Eye (tissue), 1 donor: ENCODE results near the gene FBXO40.
"Not testable (repeated sequence)": the region's sequence is repeated elsewhere in the genome, so short reads cannot be mapped to it uniquely, and the experiment has no call there.

Experiments used
- DNase-seq: peaks from one replicate; pipeline ENCODE4 v3.0.0-alpha.2; 2015

FBXO40 gene, protein sequence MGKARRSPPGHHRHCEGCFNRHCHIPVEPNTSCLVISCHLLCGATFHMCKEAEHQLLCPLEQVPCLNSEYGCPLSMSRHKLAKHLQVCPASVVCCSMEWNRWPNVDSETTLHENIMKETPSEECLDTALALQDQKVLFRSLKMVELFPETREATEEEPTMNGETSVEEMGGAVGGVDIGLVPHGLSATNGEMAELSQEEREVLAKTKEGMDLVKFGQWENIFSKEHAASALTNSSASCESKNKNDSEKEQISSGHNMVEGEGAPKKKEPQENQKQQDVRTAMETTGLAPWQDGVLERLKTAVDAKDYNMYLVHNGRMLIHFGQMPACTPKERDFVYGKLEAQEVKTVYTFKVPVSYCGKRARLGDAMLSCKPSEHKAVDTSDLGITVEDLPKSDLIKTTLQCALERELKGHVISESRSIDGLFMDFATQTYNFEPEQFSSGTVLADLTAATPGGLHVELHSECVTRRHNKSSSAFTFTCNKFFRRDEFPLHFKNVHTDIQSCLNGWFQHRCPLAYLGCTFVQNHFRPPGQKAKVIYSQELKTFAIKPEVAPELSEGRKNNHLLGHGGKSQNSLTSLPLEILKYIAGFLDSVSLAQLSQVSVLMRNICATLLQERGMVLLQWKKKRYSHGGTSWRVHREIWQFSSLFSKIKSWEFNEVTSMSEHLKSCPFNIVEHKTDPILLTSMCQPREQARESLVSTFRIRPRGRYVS

DNA sequence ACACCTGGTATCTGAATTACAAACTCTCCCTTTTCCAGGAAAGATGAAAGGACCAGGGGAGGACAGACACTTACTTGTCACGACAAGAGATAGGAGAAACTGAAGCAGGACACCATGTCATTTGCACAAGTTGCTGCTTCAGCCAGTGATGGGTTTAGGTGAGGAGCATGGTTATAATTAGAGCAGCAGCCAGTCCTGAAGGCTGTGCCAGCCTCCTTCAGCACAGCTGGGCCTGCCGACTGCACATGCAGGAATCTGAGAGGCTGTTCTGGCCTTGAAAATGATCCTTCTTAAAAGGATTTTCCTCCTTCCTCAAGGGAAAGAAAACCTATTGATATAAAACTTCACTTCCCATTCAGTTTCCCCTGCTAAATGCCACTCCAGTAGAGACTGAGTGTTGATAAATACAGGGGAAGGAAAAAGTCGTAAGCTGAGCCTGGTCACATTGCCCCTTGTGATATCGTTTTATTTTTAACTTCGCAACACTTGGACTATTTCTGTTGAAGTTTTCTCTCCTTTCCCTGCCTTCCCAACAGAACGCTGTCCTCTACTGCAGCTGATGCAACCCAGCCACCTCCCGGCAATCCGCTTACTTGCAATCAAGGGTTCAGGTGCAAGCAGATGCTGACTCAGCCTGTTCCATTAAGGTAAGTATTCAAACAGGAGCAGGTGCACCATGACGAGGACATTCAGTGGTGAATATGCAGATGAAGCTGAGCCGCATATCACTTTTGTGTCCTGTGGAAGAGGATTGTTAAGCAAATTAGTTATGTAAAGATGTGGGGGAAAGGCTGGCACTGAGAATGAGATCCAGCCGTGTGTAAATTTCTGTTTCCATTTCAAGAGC, at the start of gene FBXO40:
FBXO40 (plus strand) TSS at position 524 of the 847 bp plus-strand sequence. CDS start 27,197 bp downstream, outside the sequence.
- DNase-seq: no peak

DNA sequence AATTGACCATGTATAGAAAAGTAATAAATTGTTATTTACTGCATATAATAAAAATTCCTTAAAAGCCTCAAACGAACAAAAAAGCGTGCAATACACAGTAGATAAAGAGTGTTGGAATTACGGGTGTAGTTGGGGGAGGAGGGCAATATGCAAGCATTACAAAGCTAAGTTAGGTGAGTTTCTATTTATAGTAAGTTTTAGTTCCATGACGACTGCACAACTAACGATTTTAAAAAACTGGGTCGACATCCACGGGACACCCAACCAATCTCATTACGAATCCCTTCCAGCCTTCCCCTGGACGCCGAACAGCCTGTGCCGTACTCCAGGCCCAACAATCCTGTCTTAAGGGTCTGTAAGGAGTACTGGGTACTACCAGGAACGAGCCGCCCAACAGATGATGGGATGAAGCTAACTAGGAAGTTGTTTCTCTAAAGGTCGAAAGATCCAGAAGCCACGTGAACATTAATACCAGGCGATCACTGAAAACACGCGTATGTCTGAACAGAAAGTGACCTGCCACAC, 48.1 kb upstream of the FBXO40 start:
- DNase-seq: no peak

DNA sequence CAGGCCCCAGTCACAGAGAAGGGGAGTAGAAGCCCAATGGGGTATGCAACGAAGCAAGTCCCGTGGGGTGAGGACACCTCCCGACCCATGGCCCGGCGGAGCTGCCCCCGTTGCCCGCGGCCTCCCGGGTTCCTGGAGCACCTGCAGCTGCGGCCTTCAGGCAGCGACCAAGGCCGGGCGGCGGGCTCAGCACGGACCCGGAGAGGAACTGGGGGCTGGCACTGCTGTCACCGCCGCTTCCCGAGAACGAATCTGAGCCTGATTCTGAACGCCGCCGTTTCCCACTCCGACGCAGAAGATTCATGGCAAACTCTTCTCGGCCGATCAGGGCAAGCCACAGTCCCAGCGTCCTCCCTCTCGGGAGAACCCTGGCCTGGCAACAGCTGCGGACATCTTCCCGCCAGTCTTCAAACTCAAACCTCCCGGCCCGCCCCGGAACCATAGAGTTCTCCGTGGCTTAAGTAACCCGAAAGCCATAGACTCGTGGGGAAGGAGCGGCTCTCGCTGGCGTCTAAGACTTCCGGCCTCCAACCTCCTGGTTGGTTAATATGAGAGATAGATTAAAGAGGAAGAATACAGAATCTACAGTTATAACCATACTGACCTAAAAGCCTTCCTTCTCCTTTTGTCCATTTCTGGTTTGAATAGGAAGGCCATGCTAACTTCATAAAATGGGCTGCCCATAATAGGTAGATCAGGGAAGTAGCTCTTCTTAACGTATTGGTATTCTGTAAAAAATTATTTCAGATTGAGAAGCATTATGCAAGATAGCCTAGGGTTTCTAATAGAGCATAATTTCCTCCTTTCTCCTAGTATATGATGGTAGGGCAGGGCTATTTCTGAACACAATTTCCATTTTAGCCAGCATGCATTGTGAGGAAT, 47.4 kb upstream of the FBXO40 start, which contains the start of gene POLQ:
POLQ (minus strand) TSS at position 415 of the 882 bp plus-strand sequence; CDS start at position 304, 111 bp downstream.
- peak; percentile 97 for DNase-seq

- DNase-seq: no peak
Observed at GRCh38 chr3:121552379-121552778, 40.8 kb upstream of the FBXO40 start.

GRCh38 chr3:121552797-121553196, 40.4 kb upstream of the FBXO40 start:
- DNase-seq: no peak

- no peak for DNase-seq
Observed at GRCh38 chr3:121557426-121557934, 35.7 kb upstream of the FBXO40 start.

- no peak for DNase-seq
Observed at GRCh38 chr3:121562148-121562547, 31.0 kb upstream of the FBXO40 start.

GRCh38 chr3:121566773-121567172, 26.4 kb upstream of the FBXO40 start:
- no peak for DNase-seq

GRCh38 chr3:121567649-121568048, 25.5 kb upstream of the FBXO40 start, which contains the start of gene ARGFX:
TSS of gene ARGFX (plus strand) at chr3:121567949. CDS start at chr3:121570714, 2,765 bp downstream.
- DNase-seq: no peak

DNA sequence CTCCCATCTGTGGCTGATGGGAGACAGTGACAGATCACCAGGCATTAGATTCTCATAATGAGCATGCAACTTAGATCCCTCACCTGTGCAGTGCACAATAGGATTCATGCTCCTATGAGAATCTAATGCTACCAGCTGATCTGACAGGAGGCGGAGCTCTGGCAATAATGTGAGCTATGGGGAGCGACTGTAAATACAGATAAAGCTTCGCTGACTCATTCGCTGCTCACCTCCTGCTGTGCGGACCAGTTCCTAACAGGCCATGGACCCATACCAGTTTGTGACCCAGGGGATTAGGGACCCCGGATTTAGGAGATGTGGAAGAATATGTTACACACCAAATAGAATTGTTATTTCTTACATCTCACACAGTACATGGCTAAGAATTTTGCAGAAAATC, 18.7 kb upstream of the FBXO40 start:
- no peak for DNase-seq

DNA sequence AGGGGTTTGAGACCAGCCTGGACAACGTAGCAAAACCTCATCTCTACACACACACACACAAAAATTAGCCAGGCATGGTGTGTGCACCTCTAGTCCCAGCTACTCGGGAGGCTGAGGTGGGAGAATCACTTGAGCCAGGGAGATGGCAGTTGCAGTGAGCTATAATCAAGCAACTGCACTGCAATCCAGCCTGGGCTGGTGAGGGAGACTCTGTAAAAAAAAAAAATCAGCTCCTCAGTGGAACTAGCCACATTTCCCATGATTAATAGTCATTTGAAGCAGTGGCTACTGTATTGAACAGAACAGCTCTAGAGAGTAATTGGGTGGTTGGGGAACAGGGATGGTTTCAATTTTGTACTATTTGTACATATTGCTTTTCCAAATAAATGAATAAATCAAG, 11.5 kb upstream of the FBXO40 start:
- DNase-seq: no peak

DNA sequence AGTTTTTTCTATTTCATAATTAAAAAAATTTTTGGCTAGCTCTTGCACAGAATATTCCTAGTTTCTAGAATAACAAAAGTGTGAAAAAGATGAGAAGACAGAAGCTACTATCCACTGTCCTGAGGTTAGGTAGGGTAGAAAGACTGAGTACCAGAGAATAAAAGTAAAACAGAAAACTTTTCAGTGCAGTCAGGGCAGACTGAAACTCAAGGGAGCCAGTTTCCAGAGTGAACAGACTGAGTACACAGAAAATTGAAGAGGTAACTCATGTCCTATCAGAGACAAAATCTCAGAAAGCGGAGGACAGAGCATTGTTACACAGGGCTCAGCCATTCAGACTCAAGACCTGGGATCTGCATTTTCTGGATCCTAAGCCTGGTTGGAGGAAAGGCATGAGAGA, 8.8 kb upstream of the FBXO40 start:
- no peak for DNase-seq

DNA sequence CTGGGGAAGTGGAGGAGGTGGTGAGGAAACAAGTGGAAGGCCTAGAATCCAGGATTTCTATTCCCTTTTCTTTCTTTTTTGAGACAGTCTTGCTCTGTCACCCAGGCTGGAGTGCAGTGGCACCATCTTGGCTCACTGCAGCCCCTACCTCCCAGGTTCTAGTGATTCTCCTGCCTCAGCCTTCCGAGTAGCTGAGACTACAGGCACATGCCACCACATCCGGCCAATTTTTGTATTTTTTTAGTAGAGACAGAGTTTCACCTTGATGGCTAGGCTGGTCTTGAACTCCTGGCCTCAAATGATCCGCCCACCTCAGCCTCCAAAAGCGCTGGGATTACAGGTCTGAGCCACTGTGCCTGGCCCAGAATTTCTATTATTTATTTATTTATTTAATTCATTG, 627 bp downstream of the FBXO40 start:
- not testable (repeated sequence) for DNase-seq

GRCh38 chr3:121594850-121595249, 1.7 kb downstream of the FBXO40 start:
- no peak for DNase-seq

GRCh38 chr3:121595765-121596406, 2.7 kb downstream of the FBXO40 start:
- no peak for DNase-seq

DNA sequence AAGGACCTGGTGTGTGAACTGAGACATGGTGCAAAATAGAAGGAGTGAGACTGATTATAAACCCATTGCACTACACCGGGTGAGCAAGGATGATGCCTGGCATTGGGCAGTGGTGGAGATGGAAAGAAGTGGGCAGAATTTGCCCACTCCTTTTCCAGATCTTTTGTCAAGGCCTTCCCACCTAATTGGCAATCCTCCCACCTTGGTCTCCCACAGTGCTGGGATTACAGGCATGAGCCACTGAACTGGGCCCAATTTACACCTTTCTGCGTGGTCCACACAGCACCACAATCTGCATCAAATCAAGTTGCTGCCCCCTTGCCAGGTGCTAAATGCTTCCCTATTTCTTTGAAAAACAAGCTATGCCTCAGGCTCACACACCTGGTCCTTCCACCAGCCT, 5.4 kb downstream of the FBXO40 start:
- no peak for DNase-seq

GRCh38 chr3:121599900-121600299, 6.7 kb downstream of the FBXO40 start:
- DNase-seq: not testable (repeated sequence)

DNA sequence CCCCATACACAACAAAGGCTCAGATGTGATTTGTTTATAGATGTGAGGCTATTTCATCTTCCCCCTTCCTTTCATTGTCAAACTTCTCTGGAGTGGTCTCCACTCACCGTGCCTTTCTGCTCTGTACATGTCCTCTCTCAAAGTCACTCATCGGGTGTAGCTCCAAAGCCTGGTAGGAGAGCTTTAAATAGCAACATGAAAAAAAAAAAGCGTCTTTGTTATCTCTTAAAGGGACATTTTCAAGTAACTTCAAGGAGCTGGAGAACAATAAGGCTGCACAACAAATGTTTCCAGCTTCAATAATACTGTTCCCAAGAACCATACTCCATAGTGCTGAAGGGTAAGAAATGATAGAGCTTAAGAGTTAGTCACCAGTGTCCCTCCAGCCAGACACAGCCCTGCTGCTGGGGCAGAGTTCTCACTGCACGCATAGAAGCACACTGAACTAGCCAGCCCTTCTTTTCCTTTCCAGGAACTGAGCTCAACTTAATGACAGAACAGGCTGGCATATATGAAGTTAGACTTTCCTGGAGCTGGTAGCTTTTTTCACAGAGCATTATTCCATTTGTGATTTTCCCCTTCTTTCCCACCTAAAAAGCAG, 8.1 kb downstream of the FBXO40 start:
- no peak for DNase-seq

DNA sequence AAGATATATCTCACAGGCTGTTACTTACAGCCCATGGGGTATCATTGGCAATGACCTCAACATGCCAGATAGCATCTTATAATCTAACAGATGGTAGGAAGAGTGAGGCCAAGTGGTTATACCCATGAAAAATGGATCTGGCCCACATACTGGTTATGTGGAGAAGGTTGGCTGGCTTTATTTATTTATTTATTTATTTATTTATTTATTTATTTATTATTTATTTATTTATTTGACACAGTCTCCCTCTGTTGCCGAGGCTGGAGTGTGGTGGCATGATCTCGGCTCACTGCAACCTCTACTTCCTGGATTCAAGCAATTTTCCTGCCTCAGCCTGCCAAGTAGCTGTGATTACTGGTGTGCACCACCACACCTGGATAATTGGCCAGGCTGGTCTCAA, 11.6 kb downstream of the FBXO40 start:
- DNase-seq: no peak

- no peak for DNase-seq
Observed at GRCh38 chr3:121606106-121606505, 12.9 kb downstream of the FBXO40 start.

GRCh38 chr3:121619691-121620090, 26.5 kb downstream of the FBXO40 start:
- DNase-seq: no peak
